Stimulated activated naive CD8-positive, alpha-beta T cell treated with anti-CD3 and anti-CD28 coated beads, Interleukin-15, Interleukin-2, amounts not matched to agents 100 U/mL and 50 U/mL, for 24 hours (primary cell): ENCODE measurements around the gene TAF1.
"Not testable (repeated sequence)": the region's sequence is repeated elsewhere in the genome, so short reads cannot be mapped to it uniquely, and the experiment has no call there.

Experiments
- ATAC-seq: fragments of 150-1000 bp; cut with Tn5 transposase; one replicate; pipeline ENCODE4 v1.10.0; 2021
- DNase-seq: peaks from one replicate; pipeline ENCODE4 v3.0.0; 2021

The TAF1 gene, protein sequence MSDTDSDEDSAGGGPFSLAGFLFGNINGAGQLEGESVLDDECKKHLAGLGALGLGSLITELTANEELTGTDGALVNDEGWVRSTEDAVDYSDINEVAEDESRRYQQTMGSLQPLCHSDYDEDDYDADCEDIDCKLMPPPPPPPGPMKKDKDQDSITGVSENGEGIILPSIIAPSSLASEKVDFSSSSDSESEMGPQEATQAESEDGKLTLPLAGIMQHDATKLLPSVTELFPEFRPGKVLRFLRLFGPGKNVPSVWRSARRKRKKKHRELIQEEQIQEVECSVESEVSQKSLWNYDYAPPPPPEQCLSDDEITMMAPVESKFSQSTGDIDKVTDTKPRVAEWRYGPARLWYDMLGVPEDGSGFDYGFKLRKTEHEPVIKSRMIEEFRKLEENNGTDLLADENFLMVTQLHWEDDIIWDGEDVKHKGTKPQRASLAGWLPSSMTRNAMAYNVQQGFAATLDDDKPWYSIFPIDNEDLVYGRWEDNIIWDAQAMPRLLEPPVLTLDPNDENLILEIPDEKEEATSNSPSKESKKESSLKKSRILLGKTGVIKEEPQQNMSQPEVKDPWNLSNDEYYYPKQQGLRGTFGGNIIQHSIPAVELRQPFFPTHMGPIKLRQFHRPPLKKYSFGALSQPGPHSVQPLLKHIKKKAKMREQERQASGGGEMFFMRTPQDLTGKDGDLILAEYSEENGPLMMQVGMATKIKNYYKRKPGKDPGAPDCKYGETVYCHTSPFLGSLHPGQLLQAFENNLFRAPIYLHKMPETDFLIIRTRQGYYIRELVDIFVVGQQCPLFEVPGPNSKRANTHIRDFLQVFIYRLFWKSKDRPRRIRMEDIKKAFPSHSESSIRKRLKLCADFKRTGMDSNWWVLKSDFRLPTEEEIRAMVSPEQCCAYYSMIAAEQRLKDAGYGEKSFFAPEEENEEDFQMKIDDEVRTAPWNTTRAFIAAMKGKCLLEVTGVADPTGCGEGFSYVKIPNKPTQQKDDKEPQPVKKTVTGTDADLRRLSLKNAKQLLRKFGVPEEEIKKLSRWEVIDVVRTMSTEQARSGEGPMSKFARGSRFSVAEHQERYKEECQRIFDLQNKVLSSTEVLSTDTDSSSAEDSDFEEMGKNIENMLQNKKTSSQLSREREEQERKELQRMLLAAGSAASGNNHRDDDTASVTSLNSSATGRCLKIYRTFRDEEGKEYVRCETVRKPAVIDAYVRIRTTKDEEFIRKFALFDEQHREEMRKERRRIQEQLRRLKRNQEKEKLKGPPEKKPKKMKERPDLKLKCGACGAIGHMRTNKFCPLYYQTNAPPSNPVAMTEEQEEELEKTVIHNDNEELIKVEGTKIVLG (N-terminal part only)

DNA sequence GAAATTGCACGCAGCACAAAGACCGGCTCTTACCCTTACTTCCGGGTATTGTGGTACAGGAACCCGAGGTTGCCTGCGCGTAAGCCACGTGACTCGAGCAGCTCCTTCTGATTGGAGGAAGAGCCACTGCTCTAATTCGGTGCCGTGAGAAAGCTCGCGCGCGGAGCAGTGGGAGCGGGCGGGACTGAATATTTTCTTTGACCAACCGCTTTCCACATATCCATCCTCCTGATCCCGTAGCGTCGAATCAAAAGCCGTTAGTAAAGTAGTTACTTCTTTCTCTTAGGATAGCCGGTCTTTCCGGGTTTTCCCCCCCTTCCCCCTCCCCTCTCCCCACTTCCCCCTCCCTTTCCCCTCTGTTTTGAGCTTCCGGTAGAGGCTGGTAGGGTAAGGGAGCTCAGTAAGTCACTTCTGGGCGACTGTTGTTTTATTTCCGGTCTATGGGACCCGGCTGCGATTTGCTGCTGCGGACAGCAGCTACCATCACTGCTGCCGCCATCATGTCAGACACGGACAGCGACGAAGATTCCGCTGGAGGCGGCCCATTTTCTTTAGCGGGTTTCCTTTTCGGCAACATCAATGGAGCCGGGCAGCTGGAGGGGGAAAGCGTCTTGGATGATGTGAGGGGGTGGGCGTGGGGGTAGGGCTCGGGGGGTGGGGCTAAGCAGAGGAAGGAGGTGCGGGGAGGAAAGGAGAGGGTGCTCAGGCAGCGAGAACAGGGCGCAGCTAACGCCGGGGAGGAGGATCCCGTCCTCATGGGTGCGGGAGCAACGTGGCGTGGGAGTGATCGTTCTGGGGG is at the start of gene TAF1:
Gene TAF1, plus strand, starts transcription at position 483 of the 799 bp plus-strand sequence. Its CDS starts 18 bp downstream, at position 501.
- ATAC-seq, result peak; percentile 94
- peak; percentile 86 for DNase-seq

DNA sequence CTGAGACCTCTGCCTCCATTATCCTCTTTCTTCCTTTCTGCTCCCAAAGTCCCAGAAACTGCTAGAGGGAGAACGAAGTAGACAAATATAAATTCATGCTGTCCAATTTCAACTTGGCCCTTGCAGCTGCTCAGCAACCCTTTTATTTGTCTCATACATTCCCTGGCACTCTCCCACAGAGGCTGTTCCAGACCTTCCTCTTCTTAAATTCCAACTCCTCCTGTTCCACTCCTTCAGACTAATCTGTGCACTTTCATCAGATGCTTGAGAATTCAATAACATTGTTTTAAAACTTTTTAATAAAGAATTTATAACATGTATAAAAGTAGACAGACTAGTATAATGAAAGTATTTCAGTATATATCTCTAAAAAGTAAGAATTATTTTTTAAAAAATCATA is 49.2 kb upstream of the TAF1 start:
- ATAC-seq, DNase-seq: not testable (repeated sequence)

DNA sequence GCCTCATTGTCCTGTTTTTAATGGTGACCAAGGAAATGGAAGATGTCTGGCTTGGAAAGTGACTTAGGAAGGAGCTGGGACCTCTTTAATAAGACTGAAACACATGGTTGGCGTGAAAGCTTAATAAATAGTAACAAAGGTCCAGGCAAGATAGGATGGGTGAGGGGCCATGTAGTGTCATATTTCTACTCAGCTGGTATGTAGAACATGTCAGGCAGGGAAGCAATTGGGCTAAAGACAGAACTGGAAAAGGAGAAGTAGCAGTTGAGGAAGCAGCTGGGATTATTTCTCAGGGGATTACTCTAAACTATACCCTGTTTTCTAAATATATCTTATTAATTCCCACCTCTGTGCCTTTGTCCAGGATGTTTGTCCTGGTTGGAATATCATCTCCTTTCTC is 46.0 kb upstream of the TAF1 start:
- DNase-seq, result no peak
- no peak for ATAC-seq

DNA sequence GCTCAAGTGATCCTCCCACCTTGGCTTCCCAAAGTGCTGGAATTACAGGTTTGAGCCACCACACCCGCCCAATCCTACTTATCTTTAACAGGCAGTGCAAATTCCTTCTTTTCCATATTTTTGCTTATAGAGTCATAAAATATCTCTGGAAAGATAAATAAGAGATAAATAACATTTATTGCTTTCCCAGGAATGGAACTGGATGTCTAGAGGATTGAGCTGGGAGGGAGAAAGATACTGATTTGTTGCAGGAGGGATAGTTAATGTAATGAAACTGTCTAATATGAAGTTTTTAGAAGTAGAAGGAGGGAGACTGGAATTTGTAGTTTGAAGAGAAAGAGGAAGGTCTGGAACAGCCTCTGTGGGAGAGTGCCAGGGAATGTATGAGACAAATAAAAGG is 44.4 kb upstream of the TAF1 start:
- no peak for ATAC-seq

DNA sequence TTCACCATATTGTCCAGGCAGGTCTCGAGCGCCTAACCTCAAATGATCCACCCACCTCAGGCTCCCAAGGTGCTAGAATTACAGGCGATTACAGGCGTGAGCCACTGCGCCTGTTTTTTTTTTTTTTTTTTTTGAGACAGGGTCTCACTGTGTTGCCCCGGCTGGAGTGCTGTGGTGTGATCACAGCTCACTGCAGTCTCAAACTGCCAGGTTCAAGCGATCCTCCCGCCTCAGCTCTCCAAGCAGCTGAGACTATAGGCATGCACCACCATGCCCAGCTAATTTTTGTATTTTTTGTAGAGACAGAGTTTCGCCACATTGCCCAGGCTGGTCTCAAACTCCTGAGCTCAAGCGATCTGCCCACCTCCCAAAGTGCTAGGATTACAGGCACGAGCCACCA is 41.7 kb upstream of the TAF1 start:
- ATAC-seq, DNase-seq: not testable (repeated sequence)

More for the DNA sequence above, 44.4 kb upstream of the TAF1 start:
- DNase-seq, result no peak

DNA sequence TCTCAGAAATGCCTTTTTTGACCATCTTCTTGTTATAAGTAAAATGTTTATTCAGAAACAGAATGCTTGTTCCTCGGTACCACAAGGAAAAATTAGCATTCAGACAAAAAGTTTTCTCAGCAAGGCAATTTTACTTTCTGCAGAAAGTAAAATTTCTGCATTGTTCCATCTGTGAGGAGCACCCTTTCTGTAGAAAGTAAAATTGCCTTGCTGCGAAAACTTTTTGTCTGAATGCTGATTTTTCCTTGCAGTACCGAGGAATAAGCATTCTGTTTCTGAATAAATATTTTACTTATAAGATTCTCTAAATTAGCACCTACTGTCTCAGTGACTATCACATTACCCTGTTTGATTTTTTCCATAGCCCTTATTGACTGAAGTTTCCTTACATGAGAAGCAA is 39.8 kb upstream of the TAF1 start:
- no peak for DNase-seq
- ATAC-seq, result no peak

DNA sequence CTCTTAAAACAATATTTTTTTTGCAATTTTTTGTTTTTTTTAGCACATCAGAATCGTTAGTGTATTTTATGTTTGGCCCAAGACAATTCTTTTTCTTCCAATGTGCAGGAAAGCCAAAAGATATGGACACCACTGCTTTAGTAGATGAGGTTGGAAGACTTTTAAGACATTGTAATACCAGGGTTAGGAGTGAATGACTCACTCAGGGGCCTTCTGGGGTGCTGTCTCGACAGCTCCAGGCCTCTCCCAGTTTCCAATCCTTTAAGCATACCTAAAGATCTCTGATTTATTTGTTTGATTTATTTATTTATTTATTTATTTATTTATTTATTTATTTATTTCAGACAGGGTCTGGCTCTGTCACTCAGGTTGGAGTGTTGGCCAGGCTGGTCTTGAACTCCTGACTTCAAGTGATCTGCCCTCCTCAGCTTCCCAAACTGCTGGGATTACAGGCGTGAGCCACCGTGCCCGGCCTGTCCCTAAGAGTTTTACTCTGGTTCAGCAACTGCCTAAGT is 16.9 kb upstream of the TAF1 start:
- not testable (repeated sequence) for ATAC-seq, DNase-seq

DNA sequence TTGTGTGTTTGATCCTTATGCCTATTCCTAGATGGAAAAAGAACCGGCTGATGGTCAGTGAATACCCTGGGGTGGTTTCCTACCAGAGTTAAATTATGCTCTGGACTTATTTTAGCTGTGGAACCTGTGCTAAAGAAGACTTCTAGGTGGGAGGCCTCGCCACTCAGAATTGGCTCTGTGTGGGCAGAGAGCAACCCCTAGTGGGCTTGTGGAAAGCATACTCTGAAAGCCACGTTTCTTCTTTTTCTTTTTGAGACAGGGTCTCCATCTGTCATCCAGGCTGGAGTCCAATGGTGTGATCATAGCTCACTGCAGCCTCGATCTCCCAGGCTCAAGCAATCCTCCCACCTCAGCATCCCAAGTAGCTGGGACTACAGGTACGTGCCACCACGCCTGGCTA is 16.3 kb upstream of the TAF1 start:
- not testable (repeated sequence) for DNase-seq, ATAC-seq

DNA sequence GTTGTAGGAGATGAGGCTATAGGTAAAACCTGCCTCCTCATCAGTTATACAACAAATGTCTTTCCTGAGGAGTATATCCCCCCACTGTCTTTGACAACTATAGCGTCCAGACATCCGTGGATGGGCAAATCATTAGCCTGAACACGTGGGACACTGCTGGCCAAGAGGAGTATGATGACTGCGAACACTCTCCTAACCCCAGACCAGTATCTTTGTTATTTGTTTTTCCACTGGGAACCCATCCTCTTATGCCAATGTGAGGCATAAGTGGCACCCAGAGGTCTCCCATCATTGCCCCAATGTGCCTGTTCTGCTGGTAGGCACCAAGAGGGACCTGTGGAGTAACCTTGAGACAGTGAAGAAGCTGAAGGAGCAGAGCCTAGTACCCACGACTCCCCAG is 13.7 kb upstream of the TAF1 start:
- not testable (repeated sequence) for DNase-seq, ATAC-seq

DNA sequence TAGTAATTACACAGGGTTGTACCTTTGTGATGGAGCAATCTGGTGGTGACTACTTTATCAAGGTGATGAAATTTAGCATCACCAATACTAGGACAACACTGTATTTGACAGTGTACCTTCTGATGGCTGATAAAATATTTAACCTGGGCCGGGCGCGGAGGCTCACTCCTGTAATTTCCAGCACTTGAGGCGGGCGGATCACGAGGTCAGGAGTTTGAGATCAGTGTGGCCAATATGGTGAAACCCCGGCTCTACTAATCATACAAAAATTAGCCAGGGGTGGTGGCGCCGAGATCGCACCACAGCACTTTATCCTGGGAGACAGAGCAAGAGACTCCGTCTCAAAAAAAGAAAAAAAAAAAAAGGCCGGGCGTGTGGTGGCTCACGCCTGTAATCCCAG is 1.9 kb upstream of the TAF1 start:
- ATAC-seq (no peak), DNase-seq (no peak)

DNA sequence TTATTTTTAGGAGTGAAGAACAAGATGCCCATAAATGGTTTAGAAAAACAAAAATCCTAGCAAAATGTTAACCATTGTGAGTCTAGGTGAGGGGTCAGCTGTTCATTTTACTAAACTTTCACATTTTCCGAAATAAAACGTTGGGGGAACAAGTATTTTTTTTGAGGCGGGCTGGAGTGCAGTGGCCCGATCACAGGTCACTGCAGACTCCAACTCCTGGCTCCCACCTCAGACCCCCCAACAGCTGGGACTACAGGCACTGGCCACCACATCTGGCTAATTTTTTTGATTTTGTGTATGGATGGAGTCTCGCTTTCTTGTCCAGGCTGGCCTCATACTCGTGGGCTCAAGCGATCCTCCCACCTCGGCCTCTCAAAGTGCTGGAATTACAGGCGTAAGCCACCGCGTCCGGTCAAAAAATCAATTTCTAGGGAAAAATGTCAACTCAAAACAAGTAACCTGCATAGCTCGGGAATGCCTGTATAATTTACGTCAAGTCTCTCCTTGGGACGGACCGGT is 742 bp upstream of the TAF1 start:
- DNase-seq (no peak), ATAC-seq (no peak)

DNA sequence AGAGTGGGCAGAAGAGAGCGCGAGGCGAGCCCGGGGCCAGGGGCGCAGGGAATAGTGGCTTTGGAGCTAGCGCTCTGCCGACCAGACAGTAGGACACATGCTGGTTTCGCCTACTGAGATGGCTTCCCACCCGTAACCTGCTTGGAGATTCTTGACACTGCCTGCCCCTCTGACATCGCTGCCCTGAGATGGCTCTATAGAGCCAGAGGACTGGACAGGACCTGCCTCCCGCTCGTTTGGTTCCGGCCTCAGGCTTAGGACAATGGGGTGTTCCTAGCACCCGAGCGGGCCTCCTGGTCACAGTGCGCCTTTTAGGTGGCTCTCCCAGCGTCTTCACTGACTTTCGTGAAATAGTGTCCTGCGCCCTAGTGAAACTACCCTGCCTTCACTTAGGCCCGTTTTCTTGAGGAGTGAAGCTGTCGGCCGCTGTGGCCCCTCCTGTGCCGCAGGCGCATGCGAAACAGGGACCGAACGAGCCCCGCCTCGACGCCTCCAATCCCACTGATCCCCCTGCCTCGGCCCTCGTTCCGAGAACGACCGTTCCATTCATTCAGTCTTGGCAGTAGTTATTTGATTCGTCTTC is 608 bp downstream of the TAF1 start:
- DNase-seq (peak; percentile 34), ATAC-seq (peak; percentile 5)

DNA sequence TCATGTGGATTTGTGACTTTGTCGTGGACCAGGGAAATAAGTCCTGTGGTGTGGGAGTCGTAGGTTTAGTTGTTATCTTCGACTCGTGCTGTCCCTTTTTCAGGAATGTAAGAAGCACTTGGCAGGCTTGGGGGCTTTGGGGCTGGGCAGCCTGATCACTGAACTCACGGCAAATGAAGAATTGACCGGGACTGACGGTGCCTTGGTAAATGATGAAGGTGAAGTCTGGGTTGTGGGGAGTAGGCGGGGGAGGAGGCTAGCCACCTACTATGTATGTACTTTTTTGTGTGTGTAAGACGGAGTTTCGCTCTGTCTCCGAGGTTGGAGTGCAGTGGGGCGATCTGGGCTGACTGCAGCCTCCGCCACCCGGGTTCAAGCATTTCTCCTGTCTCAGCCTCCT is 1.2 kb downstream of the TAF1 start:
- ATAC-seq (no peak), DNase-seq (peak; percentile 9)

DNA sequence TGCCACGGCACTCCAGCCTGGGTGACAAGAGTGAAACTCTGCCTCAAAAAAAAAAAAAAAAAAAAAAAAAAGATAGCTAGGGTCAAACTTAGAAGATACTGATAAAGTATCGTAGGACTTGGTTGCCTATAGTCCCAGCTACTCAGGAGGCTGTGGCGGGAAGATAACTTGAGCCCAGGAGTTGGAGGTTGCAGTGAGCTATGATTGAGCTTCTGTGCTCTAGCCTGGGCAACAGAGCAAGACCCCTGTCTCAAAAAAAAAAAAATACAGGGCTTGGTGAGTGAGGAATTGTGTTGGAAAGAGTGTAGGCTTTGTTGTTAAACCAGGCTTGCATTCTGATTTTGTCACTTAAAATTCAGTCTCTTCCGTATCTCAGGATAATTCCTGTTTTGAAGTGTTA is 6.2 kb downstream of the TAF1 start:
- ATAC-seq (no peak), DNase-seq (no peak)

DNA sequence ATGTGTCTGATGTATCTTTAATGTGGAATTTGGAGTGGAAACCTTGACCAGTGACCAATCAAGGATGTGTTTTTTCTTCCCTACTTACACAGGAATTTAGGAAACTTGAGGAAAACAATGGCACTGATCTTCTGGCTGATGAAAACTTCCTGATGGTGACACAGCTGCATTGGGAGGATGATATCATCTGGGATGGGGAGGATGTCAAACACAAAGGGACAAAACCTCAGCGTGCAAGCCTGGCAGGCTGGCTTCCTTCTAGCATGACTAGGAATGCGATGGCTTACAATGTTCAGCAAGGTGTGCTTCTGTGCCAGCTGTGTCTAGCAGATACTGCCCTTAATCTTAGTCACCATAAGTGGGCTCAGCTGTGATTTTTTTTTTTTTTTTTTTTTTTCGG is 12.6 kb downstream of the TAF1 start:
- ATAC-seq (no peak), DNase-seq (no peak)

DNA sequence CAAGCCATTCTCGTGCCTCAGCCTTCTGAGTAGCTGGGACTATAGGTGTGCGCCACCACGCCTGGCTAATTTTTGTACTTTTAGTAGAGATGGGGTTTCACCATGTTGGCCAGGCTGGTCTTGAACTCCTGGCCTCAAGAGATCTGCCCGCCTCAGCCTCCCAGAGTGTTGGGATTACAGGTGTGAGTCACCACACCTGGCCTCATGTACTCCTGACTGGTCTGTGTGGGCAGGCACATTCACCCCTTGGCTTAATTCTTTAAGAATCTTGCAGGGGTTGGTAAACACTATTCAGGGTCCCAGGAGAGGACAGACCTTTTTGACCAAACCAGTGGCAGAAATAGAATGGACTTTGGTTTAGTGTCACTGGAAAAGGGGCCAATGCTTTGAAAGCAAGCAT is 25.6 kb downstream of the TAF1 start:
- DNase-seq, ATAC-seq: not testable (repeated sequence)

DNA sequence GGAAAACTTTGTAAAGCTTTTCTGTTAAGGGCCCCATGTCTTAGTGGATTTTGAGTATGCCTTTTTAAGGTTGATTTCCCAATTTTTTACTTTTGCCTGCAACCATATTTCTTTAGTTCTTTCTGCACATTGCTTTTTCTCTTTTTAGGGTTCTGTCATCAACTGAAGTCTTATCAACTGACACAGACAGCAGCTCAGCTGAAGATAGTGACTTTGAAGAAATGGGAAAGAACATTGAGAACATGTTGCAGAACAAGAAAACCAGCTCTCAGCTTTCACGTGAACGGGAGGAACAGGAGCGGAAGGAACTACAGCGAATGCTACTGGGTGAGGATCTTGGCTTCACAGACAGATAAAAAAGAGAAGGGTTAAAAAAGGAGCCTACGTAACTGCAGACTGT is 27.8 kb downstream of the TAF1 start:
- no peak for DNase-seq
- no peak for ATAC-seq

DNA sequence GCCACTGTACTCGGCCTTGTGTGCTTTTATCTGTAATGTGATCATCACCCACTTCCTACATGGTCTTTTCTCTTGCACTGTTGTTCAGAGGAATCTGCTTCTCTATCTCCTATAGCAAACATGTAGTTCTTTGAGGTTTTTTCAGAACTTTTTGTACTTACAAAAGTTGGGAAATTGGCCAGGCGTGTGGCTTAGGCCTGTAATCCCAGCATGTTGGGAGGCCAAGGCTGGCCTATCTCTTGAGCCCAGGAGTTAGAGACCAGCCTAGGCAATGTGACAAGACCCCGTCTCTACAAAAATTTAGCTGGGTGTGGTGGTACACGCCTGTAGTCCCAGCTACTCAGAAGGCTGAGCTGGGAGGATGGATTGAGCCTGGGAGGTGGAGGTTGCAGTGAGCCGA is 30.4 kb downstream of the TAF1 start:
- no peak for DNase-seq
- no peak for ATAC-seq

DNA sequence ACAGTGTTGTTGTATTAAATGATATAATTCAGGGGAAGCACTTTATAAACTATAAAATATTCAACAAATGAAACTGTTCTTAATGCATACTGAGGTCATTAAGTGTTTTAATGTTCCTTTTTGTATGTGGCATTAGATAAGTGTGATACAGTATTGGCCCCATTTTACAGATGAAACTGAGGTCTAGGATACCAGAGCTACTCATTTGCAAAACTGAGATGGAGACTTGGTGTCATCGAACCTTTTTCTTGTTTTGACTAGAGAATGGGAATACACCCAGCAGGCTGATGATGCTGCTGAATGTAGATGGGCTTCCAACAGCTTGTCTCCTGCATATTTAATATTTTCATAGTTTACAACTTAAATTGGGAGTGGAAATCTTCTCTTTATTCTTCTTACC is 34.6 kb downstream of the TAF1 start:
- no peak for ATAC-seq

DNA sequence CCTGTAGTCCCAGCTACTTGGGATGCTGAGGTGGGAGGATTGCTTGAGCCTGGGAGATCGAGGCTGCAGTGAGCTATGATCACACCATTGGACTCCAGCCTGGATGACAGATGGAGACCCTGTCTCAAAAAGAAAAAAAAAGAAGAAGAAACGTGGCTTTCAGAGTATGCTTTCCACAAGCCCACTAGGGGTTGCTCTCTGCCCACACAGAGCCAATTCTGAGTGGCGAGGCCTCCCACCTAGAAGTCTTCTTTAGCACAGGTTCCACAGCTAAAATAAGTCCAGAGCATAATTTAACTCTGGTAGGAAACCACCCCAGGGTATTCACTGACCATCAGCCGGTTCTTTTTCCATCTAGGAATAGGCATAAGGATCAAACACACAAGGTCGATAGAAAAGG is 50.1 kb downstream of the TAF1 start:
- not testable (repeated sequence) for DNase-seq, ATAC-seq

More for the DNA sequence above, 34.6 kb downstream of the TAF1 start:
- no peak for DNase-seq
